GM18858 (cell line): ENCODE results near the gene COL1A1.
A peak's percentile ranks its signal among the peaks of the same experiment; 100 is the strongest.

Source experiments
- ATAC-seq: cut with Tn5 transposase; IDR thresholded peaks from one replicate; pipeline ENCODE4 v1.9.1; 2021; ENCODE audit not compliant: unreplicated experiment

COL1A1 gene

DNA sequence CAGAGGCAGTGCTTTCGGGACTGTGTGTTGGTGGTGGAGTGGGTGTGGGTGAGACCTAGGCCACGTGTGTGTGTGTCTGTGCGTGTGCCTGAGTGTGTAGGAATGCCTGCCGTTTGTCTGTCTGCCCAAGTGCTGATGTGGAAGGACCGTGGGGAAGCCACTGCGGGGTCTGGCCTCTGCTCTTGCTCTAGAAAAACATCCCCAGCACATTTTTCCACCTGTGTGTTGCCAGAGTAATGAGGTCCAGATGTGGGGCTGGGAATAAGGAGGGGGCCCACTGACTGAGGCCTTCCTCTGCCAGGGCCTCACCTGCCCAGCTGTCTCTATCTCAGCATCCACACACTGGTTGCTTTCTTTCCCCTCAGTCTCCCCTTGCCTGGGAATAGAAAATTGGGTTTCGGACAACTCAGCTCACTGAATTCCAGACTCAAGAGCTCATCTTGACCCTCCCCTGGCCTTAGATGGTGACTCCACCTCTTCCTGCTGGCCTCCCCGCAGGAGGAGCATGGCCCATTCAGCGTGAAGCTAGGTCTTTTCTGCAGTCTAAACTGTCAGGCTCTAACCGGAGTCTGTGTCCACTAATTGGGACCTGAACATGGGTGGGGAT lies 28.0 kb downstream of the COL1A1 start:
- no peak for ATAC-seq

DNA sequence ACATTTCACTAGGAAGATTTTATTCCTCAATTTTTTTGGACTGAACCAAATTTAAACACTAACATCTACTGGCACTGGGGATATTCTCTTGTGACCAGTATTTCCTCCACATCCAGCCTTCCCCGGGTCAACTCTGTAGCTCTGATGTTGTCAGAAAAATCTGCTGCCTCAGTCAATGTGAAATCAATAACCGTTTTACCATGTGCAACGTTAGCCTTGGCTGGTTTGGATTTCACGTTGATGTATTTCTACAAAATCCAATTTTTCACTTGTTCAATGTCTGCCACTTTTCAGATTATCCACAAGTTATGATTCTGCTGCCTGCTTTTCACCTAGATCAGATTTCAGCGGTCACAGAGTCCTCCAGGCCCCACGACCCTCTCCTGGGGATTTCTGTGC lies 28.5 kb downstream of the COL1A1 start:
- no peak for ATAC-seq

DNA sequence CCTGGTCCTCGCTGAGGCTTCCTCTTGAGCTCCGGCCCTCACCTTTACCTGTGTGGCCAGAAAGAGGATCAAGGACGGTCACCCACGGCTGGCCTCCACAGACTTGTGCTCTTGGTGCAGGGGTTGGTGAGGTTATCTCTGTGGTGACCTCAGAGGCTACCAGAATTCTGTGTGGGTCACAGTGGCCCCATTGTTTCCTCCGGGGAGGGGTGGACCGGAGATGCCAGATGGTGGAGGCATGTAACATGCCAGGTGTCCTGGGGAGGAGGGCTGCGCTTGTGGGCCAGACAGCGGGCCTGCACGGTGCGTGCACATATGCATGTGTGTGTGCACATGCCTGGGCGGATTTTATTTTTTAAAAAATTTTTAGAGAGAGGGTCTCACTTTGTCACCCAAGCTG lies 29.3 kb downstream of the COL1A1 start:
- no peak for ATAC-seq

DNA sequence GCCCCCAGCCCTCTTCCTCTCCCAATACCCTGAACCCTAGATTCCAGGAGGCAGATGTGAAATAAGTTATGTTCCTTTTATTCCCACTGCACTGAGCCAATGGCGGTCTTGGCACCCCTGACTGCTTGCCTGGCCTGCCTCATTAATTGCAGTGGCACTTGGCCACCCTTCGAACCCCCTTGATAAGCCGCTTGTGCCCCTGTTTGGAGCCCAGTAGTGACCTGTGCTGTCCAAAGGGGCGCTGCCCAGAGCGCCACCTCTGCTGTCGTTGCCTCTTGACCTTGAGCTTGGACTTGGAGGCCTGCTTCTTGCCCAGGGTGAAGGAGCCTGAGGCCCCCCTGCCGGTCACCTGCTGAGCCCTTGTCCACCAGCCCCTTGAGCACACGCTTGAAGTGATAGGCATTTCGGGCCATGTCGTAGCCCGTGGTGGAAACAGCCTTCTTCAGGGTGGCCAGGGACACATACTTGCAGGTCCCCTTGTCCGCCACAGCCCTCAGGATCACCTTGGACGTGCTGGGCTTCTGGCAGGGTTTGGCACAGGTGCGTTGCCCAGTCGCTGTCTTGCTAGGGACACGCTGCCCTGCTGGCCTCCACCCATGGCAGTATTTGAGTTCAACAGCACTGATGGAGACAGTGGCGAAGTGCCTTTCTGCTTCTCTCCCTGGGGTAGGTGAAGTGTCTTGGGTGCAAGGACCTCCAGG lies 29.9 kb downstream of the COL1A1 start:
- no peak for ATAC-seq

DNA sequence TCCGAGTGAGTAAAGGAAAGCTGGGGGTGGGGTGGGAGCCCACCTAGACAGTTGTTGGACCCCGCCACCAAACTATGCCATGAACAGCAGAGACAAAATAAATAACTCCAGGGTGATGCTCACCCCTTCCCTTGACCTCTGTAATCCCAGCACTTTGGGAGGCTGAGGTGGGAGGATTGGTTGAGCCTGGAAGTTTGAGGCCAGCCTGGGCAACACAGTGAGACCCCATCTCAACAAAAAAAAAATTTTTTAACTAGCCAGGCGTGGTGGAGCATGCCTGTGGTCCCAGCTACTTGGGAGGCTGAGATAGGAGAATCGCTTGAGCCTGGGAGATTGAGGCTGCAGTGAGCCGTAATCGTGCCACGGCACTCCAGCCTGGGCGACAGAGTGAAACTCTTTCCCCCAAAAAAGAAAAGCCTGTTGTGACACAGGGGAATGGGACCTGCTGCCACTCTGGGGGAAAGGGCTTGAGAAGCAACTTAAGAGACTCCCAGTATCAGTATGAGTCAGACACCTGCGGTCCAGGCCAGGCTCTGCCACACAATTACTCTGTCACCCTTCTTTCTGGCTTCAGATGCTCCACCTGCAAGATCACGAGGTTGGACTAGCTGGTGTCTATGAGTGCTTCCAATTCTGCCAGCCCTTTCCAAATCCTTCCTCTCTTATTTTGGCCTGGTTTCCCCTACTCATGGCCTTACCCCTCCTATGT lies 30.6 kb downstream of the COL1A1 start:
- peak; percentile 58 for ATAC-seq

DNA sequence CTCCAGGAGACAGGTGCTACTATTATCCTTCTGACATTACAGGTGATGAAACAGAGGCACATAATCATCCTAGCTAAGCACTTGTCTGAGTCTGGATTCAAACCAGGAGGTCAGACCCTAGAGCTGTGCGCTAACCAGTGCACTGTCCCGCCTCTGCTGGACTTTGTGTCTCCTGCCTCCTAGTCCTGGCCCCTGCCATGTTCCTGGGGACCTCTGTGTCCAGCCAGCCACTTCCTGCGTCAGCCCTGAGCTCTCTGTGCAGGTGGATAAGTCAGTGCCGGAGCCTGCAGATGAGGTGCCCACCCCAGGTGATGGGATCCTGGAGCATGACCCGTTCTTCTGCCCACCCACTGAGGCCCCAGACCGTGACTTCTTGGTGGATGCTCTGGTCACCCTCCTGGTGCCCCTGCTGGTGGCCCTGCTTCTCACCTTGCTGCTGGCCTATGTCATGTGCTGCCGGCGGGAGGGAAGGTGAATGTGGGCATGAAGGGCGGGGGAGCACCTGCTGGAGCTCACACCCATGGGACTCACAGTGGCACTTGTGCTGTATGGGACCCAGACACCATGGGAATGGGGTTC lies 31.5 kb downstream of the COL1A1 start:
- no peak for ATAC-seq

DNA sequence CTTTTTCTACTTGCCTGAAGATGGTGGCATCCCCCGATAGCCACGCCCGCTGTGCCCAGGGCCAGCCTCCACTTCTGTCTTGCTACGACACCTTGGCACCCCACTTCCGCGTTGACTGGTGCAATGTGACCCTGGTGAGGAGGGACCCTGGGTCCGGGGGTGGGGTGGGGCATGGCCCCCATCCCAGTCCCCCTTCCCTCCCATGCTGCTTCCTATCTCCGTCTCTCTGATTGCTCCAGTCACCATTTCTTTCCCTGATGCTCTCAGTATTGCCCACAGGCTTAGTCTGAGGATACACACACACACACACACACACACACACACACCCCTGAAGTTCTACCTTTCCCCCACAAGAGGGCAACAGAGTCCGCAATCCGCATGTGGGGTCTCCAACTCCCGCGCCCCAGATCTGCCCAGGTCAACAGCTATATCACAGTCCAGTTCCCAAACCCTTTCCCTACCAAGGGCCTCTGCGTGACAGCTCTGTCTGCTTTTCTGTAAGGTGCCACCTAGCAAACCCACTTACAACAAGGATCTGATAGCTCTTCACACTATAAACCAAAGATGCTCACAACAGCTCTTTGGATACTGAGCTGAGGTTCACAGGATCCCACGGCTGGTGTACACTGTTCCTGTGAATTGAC lies 32.2 kb downstream of the COL1A1 start:
- no peak for ATAC-seq

DNA sequence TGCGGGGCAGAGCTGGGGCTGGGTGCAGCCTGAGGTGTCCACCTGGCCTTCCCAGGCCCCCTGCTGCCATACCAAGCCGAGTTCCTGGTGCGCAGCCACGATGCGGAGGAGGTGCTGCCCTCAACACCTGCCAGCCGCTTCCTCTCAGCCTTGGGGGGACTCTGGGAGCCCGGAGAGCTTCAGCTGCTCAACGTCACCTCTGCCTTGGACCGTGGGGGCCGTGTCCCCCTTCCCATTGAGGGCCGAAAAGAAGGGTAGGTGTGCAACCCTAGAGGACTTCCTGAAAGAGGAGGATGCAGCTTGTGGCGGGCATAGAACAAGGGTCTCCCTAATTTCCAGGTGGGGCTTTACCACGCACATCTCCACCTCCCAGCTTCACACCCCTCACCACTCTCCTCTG lies 33.1 kb downstream of the COL1A1 start:
- ATAC-seq = no peak

DNA sequence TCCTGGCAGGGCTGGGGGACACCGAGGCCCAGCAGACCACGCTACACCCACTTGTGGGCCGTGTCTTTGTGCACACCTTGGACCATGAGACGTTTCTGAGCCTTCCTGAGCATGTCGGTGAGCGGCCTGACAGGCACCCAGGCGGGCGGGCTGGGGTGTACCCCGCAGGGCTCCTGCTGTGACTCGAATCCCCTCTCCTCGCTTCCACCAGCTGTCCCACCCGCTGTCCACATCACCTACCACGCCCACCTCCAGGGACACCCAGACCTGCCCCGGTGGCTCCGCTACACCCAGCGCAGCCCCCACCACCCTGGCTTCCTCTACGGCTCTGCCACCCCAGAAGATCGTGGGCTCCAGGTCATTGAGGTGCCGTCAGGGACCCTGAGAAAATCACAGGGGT lies 34.1 kb downstream of the COL1A1 start:
- no peak for ATAC-seq

DNA sequence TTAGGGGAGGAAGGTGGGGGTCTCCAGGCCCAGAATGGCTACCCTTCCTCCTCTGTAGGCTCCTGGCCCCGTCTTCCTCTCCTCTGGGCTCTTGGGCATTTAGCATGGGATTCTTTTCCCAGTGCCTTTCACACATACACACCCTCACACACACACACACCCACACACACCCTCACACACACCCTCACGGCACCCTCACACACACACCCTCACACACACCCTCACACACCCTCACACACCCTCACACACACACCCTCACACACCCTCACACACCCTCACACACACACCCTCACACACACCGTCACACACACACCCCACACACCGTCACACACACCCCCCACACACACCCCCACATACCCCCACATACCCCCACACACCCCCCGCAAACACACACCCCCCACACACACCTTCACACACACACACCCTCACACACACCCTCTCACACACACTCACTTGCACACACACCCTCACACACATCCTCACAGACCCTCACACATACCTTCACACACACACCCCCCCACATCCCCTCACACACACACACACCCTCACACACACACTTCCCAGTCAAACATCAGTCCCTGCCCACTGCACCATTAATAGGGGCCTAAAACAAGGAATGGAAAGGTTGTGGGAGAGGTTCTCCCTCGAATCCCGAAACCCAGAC lies 34.8 kb downstream of the COL1A1 start:
- ATAC-seq = no peak

DNA sequence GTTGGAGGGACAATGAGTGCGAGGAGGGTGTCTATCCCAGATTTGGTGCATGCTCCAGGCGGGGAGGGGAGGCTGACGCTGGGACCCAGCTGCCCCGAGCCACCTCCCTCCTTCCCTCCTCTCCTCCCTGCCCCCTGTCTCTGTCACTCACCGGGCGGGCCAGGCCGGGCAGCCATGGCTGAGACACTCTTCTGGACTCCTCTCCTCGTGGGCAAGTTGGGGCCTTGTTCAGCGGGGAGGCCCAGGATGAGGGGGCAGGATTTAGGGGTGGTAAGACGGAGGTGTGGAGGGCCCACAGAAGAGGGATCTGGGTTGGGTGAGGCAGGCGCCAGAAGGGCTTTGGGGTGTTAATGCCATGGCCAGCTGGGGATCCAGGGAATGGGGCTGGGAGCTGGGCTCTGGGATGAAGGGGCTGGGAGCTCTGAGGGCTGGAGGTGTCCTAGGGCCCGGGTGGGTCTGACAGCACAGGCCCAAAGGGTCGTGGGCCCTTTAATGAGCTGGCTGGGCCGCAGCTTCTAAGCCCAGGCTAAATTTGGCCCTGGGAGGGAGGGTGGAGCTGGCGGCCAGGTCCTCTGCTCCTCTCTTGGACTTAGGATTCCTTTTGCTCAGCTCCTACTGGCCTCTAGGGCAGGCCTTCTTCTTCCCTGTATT lies 35.4 kb downstream of the COL1A1 start, which contains the start of gene SGCA:
Gene SGCA, plus strand, starts transcription at position 139 of the 651 bp plus-strand sequence. Its CDS starts 36 bp downstream, at position 175.
- no peak for ATAC-seq

DNA sequence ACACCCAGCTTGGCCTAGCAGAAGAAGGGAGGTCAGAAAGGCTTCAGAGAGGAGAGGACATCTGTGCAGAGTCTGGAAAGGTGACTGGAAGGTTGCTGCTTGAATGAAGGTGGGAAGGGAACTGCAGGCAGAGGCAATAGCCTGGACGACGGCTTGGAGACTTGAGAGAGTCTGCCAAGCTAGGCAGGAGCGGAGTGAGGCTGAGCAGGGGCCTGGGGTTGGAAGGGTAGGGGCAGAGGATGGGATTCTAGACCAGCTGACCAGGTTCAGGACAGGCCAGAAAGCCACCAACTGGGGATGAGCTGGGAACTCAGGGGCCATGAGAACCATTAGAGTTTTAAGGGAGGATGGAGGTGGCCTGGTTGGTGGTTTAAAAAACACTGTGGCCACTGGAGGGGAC lies 36.0 kb downstream of the COL1A1 start:
- no peak for ATAC-seq

DNA sequence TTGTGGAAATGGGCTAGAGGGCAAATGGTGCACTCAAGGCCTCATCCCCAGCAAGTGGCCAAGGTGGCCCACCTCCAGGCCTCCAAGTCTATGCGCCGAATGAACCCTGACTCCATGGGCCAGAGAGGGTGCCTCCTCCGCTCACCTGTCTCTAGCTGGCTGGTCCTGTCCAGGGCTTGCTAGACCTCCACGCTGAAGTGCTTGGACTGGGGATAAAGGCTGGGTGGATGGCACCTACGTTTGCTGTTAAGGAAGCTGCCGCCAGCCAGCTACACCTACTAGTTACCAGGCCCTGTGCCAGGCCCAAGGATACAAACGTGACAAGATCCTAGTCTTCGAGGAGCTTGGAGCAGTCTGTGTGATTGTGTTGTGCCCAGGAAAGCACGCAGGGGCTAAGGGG lies 36.4 kb downstream of the COL1A1 start:
- no peak for ATAC-seq

DNA sequence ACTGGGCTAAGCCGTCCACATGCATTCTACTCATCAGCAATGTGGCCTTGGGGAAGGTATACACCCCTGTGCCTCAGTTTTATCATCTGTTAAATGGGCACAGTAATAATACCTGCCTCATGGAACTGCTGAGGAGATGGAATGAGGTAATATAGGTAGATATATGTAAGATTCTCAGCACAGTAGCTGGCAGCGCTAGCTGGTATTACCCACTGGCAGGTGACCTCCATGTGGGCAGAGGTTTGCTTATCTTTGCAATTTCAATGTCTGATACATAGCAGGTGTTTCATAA lies 36.8 kb downstream of the COL1A1 start:
- ATAC-seq = no peak

DNA sequence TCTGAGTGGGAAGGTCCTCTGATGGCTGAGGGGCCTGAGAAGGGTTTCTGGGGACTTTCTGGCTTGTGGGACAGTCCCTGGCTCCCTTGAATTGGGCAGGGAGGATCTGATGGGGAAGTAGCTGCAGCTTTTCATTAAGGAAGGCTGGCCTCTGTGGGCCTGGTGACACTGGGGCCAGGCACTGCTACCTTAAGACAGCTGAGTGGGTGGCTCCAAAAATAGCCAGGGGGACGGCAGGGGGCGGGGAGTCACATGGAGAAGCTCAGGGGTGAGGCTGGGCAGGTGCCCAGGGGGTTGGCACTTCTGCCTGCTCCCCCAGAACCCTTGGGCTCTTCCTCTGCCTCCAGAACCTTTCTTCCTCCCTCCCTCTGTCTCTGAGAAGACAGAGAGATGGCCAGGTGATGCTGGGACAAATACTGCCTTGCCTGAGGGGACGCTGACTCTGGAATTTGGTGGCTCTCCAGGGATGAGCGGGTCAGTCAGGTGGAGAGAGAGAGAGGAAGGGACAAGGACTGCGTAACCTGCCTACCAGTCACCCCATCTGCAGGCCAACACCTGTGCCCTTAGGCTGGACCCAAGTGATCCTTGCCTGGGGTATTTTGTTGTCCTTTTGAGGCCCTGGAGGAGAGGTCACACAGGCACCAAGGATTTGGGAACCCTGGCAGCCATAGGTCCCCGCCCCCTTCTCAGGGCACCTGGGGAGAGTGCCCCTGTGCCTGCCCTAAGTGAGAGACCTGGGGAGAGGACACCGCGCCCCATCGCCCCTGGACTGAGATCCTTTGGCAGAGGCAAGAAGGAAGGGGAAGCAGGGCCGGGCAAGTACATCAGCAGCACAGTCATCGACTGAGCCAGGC lies 37.4 kb downstream of the COL1A1 start:
- ATAC-seq = no peak

DNA sequence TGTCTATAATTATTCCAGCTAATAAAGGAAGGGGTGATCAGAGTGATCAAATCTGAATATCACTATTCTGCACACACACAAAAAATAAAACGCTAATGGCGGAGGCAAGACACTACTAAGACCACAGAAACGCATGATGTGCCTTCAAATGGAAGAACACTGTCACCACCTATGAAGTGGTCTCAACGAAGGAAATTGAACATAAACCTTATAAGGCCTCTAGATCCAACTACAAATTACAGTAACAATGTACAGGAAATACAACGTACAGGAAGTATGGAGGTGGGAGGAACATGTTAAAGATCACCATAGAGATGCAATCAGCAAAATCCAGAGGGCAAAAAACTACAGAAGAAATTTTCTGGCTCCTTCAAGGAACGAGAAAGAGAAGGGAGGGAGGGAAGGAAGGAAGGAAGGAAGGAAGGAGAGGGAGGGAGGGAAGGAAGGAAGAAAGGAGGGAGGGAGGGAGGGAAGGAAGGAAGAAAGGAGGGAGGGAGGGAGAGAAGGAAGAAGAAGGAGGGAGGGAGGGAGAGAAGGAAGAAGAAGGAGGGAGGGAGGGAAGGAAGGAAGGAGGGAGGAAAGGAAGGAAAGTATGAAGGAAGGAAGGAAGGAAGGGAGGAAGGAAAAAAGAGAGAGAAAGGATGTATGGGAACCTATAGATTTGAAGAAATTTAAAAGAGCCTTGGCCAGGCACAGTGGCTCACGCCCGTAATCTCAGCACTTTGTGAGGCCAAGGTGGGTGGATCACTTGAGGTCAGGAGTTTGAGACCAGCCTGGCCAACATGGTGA lies 38.8 kb downstream of the COL1A1 start:
- ATAC-seq = no peak

DNA sequence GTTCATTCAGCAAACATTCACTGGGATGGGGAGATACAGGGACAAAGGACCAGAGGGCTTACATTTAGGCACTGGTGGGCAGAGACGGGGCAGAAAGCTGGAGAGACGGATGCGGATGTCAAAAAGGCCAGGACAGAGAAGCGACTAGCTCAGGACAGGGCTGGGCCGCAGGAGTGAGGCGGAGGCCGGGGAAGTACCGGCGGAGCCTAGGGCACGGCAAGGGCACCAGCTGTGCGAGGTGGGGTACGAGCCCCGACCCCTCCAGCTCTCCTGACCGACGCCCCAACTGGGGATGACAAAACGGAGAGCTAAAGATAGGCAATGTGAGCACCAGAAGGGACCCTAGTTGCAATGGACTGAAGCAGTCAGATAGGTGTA lies 39.5 kb downstream of the COL1A1 start:
- ATAC-seq = no peak

DNA sequence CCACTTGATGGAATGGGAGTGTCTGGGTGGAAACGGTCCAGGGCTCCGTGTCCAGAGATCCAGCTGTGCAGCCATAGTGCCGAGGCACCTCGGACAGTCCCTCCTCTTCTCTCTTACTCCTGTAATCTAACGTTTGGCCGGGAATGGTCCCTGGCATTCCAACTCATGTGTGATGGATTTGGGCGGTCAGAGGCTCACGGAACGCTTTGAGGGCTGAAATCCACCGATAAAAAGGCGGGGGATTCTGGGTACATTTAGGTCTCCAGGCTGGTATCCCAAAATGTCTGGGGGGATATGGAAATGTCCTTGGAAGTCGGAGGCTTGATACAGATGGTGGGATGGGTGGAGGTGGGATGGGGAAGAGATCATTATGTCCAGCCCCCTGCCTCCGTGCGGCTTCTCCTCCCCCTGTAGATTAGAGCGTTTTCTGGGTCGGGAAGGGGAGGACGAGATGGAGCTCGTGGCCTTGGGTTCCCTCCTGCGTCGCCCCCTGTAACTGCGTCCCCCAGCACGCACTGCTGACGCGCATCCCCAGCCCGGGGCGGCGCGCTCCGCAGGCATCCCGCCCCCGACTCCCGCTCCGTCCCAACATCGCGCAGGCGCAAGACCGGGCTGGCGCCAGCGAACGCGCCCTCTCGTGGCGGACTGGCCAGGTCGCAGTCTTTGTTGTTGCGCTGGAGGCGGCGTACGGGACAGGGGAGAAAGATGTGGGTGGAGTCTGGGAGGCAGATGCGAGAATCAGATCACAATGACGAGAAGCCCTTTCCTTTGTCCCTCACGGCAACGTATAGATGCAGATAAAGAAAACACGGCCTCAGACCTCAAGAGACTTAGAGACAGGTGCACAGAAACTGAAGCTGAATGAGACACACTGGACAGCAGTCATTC lies 40.2 kb downstream of the COL1A1 start:
- peak; percentile 64 for ATAC-seq
